NCI-H1436 treated with DMSO at 0.1 percent for 48 hours (cell line): ENCODE data around the gene PCSK5.

Source experiments
- DNase-seq: peaks from one replicate; lab custom pipeline; 2025; lab: John Stamatoyannopoulos, UW

PCSK5 gene

GRCh38 chr9:76191493-76191892, 301.0 kb downstream of the PCSK5 start:
- DNase-seq: no peak

GRCh38 chr9:76192013-76192412, 301.5 kb downstream of the PCSK5 start:
- no peak for DNase-seq

DNA sequence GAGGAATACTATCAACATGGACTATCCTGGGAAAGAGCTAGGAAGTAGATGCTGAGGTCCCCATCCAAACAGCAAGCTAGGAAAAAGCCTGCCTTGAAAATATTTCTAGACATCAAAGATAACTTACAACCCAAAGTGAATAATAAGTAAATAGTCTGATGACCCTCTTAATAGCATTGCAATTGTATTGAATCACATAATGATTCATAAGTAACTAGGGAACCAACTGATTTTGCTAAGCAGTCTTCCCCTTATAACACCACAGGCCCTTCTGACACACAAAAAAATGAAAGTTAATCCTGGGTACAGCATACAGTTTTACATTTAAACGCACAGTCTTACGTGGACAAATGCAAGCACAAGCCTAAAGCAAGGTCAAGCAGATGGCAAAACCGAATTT, 304.4 kb downstream of the PCSK5 start:
- no peak for DNase-seq

DNA sequence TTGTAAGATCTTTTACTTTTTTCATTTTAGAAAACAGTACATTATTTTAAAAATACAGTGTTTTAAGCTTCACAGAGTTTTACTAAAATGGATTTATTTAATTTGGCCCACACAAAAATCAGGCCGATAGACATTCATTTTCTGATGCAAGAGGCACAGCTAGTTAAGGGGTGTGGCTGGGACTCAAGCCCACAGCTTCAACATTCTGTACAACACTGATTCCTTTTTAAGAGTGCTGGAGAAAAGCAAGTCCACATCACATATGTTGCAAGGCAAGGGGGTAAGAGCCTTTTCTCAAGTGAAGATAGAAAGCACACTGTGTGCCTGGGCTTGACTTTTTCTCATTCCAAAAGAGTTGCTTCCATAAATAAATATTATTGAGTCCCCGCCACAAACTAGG, 307.9 kb downstream of the PCSK5 start:
- DNase-seq: no peak

- DNase-seq: no peak
Measured at GRCh38 chr9:76200315-76200714, 309.8 kb downstream of the PCSK5 start.

- DNase-seq: no peak
Measured at GRCh38 chr9:76200745-76201144, 310.3 kb downstream of the PCSK5 start.

GRCh38 chr9:76203373-76203772, 312.9 kb downstream of the PCSK5 start:
- DNase-seq: no peak

DNA sequence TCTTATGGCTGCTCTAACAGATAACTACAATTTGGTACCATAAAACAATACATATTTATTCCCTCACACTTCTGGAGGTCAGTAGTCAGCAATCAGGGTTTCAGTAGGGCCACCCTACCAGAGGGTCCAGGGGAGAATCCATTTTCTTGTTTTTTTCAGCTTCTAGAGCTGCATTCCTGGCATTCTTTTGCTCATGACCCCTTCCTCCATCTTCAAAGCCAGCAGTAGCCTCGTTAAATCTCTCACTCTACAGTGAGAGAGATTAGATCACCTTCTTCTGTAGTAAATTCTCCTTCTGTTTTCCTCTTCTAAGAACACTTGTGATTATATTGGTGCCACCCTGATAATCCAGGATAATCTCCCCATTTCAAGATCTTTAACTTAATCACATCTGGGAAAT, 316.3 kb downstream of the PCSK5 start:
- DNase-seq: no peak

DNA sequence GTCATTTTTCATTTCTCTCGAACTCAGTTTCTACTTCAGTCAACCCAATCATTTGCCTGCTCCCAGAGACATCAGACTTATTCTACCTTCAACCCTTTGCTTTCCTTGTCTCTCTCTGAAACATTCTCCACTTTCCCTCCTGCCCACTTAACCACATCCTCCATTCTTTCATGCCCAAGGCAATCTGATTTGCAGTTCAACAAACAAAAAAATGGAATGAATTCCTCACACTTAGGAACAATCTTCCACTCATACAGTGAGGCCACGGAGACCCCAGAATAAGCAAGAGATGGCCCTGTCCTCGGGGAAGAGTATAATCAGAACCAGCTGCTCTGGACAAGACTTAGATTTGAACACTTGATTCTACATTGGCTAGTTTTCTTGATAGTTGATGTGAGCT, 323.3 kb downstream of the PCSK5 start:
- DNase-seq: no peak

GRCh38 chr9:76215066-76215465, 324.6 kb downstream of the PCSK5 start:
- no peak for DNase-seq

DNA sequence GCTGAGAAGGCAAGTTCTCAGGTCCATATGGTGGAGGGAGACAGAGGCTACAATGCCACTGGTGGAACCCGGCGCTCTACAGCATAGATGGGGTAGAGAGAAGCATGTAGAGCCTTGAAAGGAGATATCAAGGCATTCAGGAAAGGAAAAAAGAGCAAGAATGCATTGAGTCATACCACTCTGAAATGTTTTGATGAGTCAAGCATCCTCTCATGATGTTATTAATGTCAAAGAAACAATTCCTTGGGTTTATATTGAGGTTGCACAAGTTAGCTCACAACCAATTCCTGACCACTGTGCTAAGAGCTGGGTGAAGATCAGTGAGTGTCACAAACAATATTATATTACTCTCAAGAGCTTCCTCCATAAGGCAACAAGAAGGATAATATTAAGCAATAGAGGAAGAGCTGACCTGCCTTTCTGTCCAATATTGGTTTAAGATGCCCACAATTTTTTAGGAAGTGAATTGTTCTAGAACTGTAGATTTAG, 325.7 kb downstream of the PCSK5 start:
- no peak for DNase-seq

DNA sequence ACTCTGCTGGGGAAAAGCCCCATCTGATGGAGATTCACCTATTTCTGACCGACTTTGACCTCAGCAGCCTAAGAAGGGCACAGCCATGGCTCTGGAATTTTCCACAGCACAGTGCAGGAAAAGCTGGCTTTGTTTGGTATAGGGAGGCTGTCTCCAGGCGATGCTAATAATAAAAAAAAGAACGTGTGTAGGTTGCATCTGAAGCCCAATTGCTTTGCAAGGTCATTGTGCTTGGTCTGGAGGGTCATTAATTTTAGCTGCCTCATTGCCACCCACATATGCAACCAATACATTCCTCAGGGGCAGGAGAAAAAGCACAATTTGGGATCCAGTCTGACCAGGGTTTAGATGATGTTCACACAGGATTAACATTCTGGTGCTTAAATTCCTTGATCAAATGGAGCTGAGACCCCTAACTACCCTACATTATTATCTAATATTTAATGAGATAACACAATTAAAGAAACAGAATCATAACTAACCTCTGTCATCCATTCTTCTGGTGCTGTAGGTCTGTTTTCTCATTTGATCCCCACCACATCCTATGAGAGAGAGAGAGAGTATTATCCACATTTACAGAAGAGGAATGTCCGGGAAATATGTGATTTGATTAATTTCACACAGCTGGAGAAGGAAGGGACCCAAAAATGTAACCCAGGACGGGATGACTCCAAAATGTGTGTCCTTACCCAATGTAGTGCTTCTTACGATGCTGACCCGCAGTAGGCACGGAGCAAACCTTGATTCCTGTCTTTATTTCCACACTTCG, 327.8 kb downstream of the PCSK5 start:
- no peak for DNase-seq

DNA sequence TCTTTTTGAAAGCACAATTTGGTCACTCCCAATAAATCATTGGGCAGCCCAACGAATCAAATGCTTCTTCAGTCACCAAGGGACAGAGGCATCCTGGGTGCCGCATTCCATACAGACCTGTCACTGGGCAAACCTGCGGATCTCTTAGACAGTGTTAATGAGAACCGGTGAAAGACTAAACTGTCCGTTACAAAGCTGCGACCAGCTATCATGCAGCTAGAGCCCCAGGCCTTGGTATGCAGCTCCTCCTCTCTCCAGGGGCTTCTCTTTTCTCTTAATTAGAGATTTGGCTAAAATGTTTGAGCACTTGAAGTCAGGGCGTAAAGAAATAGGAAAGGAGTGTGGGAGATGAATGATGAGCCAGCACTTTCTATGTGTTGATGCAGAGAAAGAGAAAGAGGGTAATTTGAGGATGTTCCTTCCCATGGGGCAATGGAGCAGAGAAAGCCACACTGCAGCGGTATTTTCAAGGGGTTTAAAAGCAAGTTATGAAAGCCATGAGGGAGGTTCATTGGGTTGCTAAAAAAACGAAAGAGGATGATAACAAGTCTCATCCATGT, 328.5 kb downstream of the PCSK5 start:
- DNase-seq: no peak

DNA sequence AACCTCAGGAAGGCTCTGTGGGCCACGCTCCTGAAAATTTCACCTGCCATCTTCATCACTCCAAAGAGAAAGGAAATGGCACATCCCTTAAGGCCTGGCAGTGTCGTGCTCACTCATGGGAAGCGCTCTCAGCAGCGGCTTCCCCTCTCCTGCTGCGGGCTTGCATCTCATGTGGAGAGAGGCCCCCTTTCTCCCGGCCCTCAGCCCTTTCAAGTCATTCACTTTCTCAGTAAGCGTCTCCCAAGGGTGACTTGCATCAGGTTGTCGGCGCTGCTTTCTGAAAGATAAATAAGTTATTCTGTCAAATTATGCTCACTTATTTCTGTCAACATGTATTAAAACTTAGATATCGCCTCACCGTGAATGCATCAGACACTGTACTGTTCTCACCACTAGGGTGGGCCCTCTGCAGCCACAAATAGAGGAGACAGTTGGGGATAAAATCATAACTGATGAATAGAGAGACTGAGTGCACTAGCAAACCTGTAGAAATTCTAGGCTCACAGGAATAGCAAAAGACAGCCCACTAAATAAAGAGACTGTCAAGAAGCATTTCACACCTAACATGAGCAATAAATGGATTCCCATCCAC, 329.2 kb downstream of the PCSK5 start:
- no peak for DNase-seq

GRCh38 chr9:76221423-76221822, 330.9 kb downstream of the PCSK5 start:
- DNase-seq: no peak

DNA sequence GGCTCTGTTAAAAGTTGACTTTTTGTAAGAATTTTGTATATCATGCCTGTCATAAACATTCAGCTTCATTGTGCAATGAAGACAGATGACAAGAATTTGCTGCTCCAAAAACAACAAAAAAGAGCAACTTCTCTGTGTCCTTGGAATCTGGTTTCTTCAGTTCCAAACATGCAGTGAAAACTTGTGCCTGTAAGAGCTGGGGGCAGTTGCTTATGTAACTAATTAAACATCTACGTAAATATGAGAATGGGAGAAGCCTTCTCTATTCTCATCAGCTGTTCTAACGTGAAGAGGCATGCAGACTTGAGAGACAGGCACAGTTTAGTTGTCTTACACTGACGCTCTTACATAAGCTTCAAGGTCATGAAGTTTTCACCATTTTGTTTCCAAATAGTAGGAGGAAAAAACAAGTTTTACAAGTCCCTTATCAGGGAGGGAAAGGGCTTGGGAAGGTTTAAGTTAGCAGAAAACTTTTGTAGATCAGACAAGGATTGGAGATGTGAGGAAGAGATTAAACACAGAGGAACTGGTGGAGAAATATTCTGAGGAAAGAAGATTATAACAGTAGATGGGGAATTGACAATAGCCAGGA, 333.4 kb downstream of the PCSK5 start:
- DNase-seq: no peak

GRCh38 chr9:76227156-76227555, 336.7 kb downstream of the PCSK5 start:
- DNase-seq: no peak

GRCh38 chr9:76231001-76231400, 340.5 kb downstream of the PCSK5 start:
- DNase-seq: no peak

DNA sequence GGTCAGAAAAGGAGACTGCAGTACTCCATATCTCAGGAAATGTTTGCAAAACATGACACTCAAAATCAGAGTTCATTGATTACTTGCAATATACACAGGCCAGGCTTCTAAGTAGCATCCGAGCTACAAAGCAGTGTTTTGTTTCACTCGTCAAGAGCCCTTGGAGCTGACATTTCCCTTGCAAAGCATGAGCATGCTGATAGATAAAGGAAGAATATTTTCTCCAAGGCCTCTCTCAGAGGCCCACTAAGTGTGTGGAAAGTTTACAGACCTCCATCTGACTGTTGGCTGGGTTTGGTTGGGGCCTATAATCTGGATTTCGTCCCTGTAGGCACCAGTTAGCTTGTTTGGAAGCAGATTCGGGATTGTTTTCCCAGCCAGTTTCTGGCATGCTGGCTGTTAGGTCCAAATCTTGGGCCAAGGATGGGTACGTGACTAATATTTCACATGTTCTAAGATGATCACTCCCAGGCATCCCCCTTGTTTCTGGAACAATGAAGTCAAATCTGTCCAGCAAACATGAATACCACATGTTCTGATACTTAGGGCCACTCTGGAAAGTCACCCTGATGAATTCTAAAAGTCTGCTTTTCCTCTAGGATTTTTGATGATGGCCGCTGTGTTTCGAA, 342.5 kb downstream of the PCSK5 start:
- DNase-seq: no peak

DNA sequence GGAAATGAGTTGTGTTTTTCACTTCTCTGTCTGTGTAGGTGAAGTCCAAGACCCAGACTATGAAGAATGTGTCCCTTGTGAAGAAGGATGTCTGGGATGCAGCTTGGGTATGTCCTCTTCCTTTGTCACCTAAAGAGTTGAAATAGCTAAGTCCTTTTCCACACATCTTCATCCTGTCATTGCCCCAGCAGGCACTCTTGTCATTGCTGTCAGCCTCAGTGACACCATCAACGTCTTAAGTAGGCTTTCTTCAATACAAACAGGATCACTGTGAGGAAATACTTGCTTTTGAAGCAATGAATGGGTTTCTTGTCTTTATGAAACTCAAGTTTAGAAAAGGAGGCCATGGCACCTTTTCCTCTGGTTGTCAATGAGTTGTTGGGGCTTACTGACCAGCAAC, 350.1 kb downstream of the PCSK5 start:
- DNase-seq: no peak

GRCh38 chr9:76245518-76245917, 355.0 kb downstream of the PCSK5 start:
- no peak for DNase-seq

DNA sequence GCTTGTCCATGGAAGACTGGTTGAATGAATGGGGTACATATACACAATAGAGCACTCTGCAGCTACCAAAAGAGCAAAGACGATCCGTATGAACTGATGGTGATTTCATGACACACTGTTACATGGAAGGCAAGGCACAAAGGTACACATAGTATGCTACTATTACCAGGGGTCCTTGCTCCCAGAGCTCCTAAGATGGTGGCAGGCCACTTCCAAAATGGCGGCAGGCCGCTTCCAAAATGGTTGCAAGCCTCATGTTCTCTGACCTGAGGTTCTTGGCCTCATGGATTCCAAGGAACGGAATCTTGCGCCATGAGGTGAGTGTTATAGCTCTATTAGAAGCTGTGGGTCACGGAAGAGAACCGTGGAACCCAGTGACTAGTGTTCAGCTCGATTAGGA, 356.2 kb downstream of the PCSK5 start:
- no peak for DNase-seq

- DNase-seq: no peak
Measured at GRCh38 chr9:76247426-76247825, 357.0 kb downstream of the PCSK5 start.
